Coronary artery (tissue), 2 donors: ENCODE results near the gene OLA1.

Experiments
- DNase-seq: peaks from one replicate; pipeline ENCODE4 v3.0.0-alpha.2; 2017; ENCODE audit warnings: low spot score
- H3K27ac ChIP-seq, 2 donors: fragments of 200-600 bp; sonication (generic); one replicate each; pipeline ENCODE4 v1.5.1; 2016 to 2019
- H3K4me3 ChIP-seq: fragments of 200-600 bp; sonication (generic); 2 replicates; pipeline ENCODE4 v1.5.1; 2016; ENCODE audit warnings: mild to moderate bottlenecking, moderate library complexity
- TF ChIP-seq, protein P1 (sequence below): fragments of 200-600 bp; sonication (generic); IDR thresholded peaks from one replicate; pipeline ENCODE4 v1.5.1; 2019; ENCODE audit warnings: antibody characterized with exemption

Gene OLA1

DNA sequence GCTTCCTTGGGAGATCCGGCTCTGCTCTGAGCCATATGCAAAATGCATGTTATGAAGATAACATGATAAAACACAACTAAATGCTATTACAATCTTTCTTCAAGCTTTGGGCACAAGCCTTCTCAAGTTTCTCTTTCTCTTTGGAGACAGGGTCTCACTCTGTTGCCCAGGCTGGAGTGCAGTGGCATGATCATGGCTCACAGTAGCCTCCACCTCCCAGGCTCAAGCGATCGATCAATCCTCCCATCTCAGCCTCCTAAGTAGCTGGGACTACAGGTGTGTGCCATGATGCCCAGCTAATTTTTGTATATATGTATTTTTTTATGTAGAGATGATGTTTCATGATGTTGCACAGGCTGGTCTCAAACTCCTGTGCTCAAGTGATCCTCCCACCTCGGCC, 175.5 kb downstream of the OLA1 start:
- no peak overlapping the region for H3K4me3 ChIP-seq
- no peak overlapping the region for H3K27ac ChIP-seq
- TF ChIP-seq, protein P1, sequence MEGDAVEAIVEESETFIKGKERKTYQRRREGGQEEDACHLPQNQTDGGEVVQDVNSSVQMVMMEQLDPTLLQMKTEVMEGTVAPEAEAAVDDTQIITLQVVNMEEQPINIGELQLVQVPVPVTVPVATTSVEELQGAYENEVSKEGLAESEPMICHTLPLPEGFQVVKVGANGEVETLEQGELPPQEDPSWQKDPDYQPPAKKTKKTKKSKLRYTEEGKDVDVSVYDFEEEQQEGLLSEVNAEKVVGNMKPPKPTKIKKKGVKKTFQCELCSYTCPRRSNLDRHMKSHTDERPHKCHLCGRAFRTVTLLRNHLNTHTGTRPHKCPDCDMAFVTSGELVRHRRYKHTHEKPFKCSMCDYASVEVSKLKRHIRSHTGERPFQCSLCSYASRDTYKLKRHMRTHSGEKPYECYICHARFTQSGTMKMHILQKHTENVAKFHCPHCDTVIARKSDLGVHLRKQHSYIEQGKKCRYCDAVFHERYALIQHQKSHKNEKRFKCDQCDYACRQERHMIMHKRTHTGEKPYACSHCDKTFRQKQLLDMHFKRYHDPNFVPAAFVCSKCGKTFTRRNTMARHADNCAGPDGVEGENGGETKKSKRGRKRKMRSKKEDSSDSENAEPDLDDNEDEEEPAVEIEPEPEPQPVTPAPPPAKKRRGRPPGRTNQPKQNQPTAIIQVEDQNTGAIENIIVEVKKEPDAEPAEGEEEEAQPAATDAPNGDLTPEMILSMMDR: no peak
- no peak for DNase-seq

GRCh38 chr2:174072069-174072468, 176.3 kb downstream of the OLA1 start:
- Histone ChIP-seq H3K27ac (no peak overlapping the region), H3K4me3 (no peak overlapping the region)
- DNase-seq: no peak
- TF ChIP-seq, protein P1: no peak

DNA sequence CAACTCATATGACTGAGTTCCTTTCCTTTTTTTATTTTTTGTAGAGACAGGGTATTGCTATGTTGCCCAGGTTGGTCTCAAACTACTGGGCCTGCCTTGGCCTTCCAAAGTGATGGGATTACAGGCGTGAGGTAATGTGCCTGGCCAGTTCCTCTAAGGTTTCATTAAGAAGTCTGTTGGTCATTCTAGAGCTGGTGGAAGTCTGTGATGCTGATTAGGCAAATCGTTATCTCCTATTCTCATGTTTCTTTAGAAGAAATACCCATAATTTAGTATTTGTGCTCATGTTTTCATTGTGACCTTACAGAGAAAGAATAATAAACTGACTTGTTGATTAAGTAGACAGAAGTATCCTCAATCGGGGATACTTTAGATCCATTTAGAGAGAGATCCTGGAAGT, 177.0 kb downstream of the OLA1 start:
- DNase-seq: no peak

GRCh38 chr2:174070281-174070680, 178.1 kb downstream of the OLA1 start:
- no peak for DNase-seq
- H3K4me3 ChIP-seq: no peak overlapping the region
- H3K27ac ChIP-seq: no peak overlapping the region
- TF ChIP-seq, protein P1: no peak

More for the DNA sequence above, 177.0 kb downstream of the OLA1 start:
- TF ChIP-seq, protein P1: no peak
- no peak overlapping the region for H3K27ac ChIP-seq
- no peak overlapping the region for H3K4me3 ChIP-seq

DNA sequence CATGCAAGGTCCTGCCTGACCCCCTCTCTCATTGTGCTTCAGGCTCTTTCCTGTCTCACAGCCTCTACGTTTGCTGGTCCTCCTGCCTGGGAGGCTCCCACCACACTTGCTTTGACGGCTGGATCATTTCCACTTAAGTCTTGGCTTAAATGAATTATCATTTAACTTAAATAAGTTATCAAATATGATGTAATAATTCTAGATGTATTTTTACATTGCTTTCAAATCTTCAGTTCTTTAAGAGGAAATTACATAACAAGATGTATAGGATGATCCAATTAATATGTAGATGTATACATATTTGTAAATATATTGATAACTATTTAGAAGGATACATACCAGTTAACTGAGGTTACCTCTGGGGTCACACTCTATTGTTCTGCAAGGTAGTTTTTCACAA, 180.5 kb downstream of the OLA1 start:
- TF ChIP-seq, protein P1: no peak
- Histone ChIP-seq H3K27ac (no peak overlapping the region), H3K4me3 (no peak overlapping the region)
- no peak for DNase-seq

DNA sequence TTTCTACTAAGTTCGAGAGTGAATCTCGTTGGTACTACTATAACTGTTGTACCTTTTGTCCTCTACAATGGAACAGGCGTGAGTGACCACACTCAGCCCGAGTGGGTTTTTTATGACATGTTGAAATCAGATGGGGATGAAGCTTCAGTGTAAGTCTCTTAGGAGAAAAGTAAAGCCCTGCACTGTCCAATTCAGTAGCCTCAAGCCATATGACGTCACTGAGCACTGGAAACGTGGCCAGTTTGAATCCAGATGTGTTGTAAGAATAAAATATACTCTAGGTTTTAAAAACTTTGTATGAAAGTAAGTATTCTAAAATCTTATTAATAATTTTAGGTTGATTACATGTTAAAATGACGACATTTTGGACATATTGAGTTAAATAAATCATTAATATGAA, 181.5 kb downstream of the OLA1 start:
- no peak for DNase-seq
- Histone ChIP-seq H3K27ac (no peak overlapping the region), H3K4me3 (no peak overlapping the region)
- TF ChIP-seq, protein P1: no peak

- TF ChIP-seq, protein P1: no peak
- H3K4me3 ChIP-seq: no peak overlapping the region
- no peak for DNase-seq
- H3K27ac ChIP-seq: no peak overlapping the region
Measured at GRCh38 chr2:174063492-174064092, 184.7 kb downstream of the OLA1 start.
